HEK293 (cell line): ENCODE measurements around the gene FIG4.

Experiments
- CTCF ChIA-PET: fragments of 350-600 bp; formaldehyde crosslinking; extraction: SDS; loops from one replicate; lab custom pipeline; 2021; ENCODE audit warnings: antibody characterized with exemption; lab: Yijun Ruan, JAX
- POLR2A ChIA-PET: fragments of 300-600 bp; formaldehyde crosslinking; extraction: SDS; loops from one replicate; lab custom pipeline; 2020; ENCODE audit warnings: antibody characterized with exemption, inconsistent platforms; lab: Yijun Ruan, JAX
- H3K27ac ChIP-seq: fragments of 200-500 bp; sonication (Bioruptor generic); 2 replicates; pipeline ENCODE4 v1.5.1; 2014; ENCODE audit warnings: low read depth, low read length, control low read depth, inconsistent platforms; ENCODE audit errors: extremely low read depth
- H3K36me3 ChIP-seq, 2 experiments: fragments of 200-500 bp in 1 of 2; sonication (Bioruptor generic) in 1 of 2; 1 replicate in 1 of 2; 2 replicates in 1 of 2; pipeline ENCODE4 v1.5.1; 2014 to 2017; ENCODE audit warnings: inconsistent platforms in 2 of 2, low read length in 2 of 2; ENCODE audit not compliant: control insufficient read depth in 2 of 2, insufficient read depth in 1 of 2
- H3K4me1 ChIP-seq: fragments of 200-500 bp; sonication (Bioruptor generic); 2 replicates; pipeline ENCODE4 v1.5.1; 2014; ENCODE audit warnings: mild to moderate bottlenecking, low read length, inconsistent platforms; ENCODE audit not compliant: control insufficient read depth, insufficient read depth
- H3K4me3 ChIP-seq: 2 replicates; pipeline ENCODE4 v1.5.1; 2011; ENCODE audit warnings: low read depth, mild to moderate bottlenecking, control low read depth, low read length, moderate library complexity
- H3K9me3 ChIP-seq: fragments of 200-500 bp; sonication (Bioruptor generic); 2 replicates; pipeline ENCODE4 v1.5.1; 2014; ENCODE audit warnings: low read depth, low read length, inconsistent platforms; ENCODE audit not compliant: control insufficient read depth, insufficient read depth
- GLIS2 ChIP-seq: fragments of 450-650 bp; formaldehyde crosslinking; IDR thresholded peaks from 2 replicates; pipeline ENCODE4 v1.5.1; 2016; ENCODE audit warnings: missing biosample characterization, missing genetic modification characterization
- MEIS1 ChIP-seq: sonication (generic); formaldehyde crosslinking; IDR thresholded peaks from 2 replicates; pipeline ENCODE4 v1.8.1; 2022; ENCODE audit warnings: missing genetic modification reagents, mild to moderate bottlenecking, borderline replicate concordance
- MYNN ChIP-seq: fragments of 450-650 bp; formaldehyde crosslinking; IDR thresholded peaks from 2 replicates; pipeline ENCODE4 v1.5.1; 2016; ENCODE audit warnings: missing biosample characterization, missing genetic modification characterization, borderline replicate concordance
- MZF1 ChIP-seq: fragments of 450-650 bp; formaldehyde crosslinking; IDR thresholded peaks from 2 replicates; pipeline ENCODE4 v1.5.1; 2017; ENCODE audit warnings: missing biosample characterization, missing genetic modification characterization, borderline replicate concordance
- WT1 ChIP-seq: fragments of 450-650 bp; formaldehyde crosslinking; IDR thresholded peaks from 2 replicates; pipeline ENCODE4 v1.5.1; 2016; ENCODE audit warnings: missing biosample characterization, missing genetic modification characterization
- ZBTB48 ChIP-seq: fragments of 450-650 bp; formaldehyde crosslinking; IDR thresholded peaks from 2 replicates; pipeline ENCODE4 v1.5.1; 2016; ENCODE audit warnings: missing biosample characterization, missing genetic modification characterization
- ZFP3 ChIP-seq: fragments of 450-650 bp; formaldehyde crosslinking; IDR thresholded peaks from 2 replicates; pipeline ENCODE4 v1.5.1; 2016; ENCODE audit warnings: low read depth, missing biosample characterization, missing genetic modification characterization
- ZNF140 ChIP-seq: fragments of 450-650 bp; formaldehyde crosslinking; IDR thresholded peaks from 2 replicates; pipeline ENCODE4 v1.5.1; 2016; ENCODE audit warnings: missing biosample characterization, missing genetic modification characterization
- ZNF211 ChIP-seq: fragments of 450-650 bp; formaldehyde crosslinking; IDR thresholded peaks from 2 replicates; pipeline ENCODE4 v1.5.1; 2016; ENCODE audit warnings: low read depth, missing biosample characterization, missing genetic modification characterization
- ZNF311 ChIP-seq: fragments of 450-650 bp; formaldehyde crosslinking; IDR thresholded peaks from 2 replicates; pipeline ENCODE4 v1.5.1; 2017; ENCODE audit warnings: missing biosample characterization, missing genetic modification characterization, borderline replicate concordance
- ZNF501 ChIP-seq: fragments of 450-650 bp; formaldehyde crosslinking; IDR thresholded peaks from 2 replicates; pipeline ENCODE4 v1.5.1; 2016; ENCODE audit warnings: missing biosample characterization, missing genetic modification characterization
- ZNF544 ChIP-seq: fragments of 450-650 bp; formaldehyde crosslinking; IDR thresholded peaks from 2 replicates; pipeline ENCODE4 v1.5.0; 2017; ENCODE audit warnings: missing biosample characterization, missing genetic modification characterization
- ZNF623 ChIP-seq: fragments of 450-650 bp; formaldehyde crosslinking; IDR thresholded peaks from 2 replicates; pipeline ENCODE4 v1.5.1; 2016; ENCODE audit warnings: missing biosample characterization, missing genetic modification characterization
- ZNF707 ChIP-seq: fragments of 450-650 bp; formaldehyde crosslinking; IDR thresholded peaks from 2 replicates; pipeline ENCODE4 v1.5.1; 2016; ENCODE audit warnings: missing biosample characterization, missing genetic modification characterization
- ZSCAN30 ChIP-seq: fragments of 450-650 bp; IDR thresholded peaks from 2 replicates; pipeline ENCODE4 v1.5.1; 2018; ENCODE audit warnings: missing biosample characterization, mild to moderate bottlenecking, missing genetic modification characterization, moderate library complexity
- TF ChIP-seq, protein P1 (sequence below): fragments of 450-650 bp; formaldehyde crosslinking; IDR thresholded peaks from 2 replicates; pipeline ENCODE4 v1.5.1; 2016; ENCODE audit warnings: missing biosample characterization, missing genetic modification characterization
- TF ChIP-seq, protein P2 (sequence below): fragments of 450-650 bp; formaldehyde crosslinking; IDR thresholded peaks from 2 replicates; pipeline ENCODE4 v1.5.1; 2016; ENCODE audit warnings: missing biosample characterization, missing genetic modification characterization
- TF ChIP-seq, protein P3 (sequence below): fragments of 450-650 bp; formaldehyde crosslinking; IDR thresholded peaks from 2 replicates; pipeline ENCODE4 v1.5.1; 2016; ENCODE audit warnings: missing biosample characterization, missing genetic modification characterization
- TF ChIP-seq, protein P4 (sequence below): fragments of 450-650 bp; formaldehyde crosslinking; IDR thresholded peaks from 2 replicates; pipeline ENCODE4 v1.5.1; 2016; ENCODE audit warnings: missing biosample characterization, missing genetic modification characterization
- TF ChIP-seq, protein P5 (sequence below): fragments of 450-650 bp; formaldehyde crosslinking; IDR thresholded peaks from 2 replicates; pipeline ENCODE4 v1.5.1; 2016; ENCODE audit warnings: missing biosample characterization, missing genetic modification characterization
- TF ChIP-seq, protein P6 (sequence below): fragments of 450-650 bp; formaldehyde crosslinking; IDR thresholded peaks from 2 replicates; pipeline ENCODE4 v1.5.1; 2016; ENCODE audit warnings: missing biosample characterization, missing genetic modification characterization, borderline replicate concordance

The FIG4 gene

DNA sequence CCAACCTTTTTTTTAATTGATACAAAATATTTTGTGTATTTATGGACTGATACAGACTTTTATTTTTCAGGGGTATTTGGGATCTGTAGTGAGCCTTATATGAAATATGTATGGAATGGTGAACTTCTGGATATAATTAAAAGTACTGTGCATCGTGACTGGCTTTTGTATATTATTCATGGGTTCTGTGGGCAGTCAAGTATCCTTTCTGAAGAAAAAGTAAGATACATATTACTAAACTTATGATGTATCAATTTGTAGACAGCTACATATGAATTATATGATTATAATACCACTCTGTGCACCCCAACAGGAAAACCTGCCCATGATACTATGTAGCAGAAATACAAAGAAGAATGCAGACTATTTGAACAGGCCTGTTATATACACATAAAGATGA, 47.2 kb downstream of the FIG4 start:
- Histone ChIP-seq H3K27ac (no peak overlapping the region), H3K9me3 (no peaks in the 10 kb centered on the region), H3K36me3 (peaks cover 0 to 30% of the 10 kb centered on the region in 2 experiments; a peak in 1 of 3 replicates), H3K4me1 (no peaks in the 10 kb centered on the region), H3K4me3 (no peak overlapping the region)
- TF ChIP-seq, protein P1, sequence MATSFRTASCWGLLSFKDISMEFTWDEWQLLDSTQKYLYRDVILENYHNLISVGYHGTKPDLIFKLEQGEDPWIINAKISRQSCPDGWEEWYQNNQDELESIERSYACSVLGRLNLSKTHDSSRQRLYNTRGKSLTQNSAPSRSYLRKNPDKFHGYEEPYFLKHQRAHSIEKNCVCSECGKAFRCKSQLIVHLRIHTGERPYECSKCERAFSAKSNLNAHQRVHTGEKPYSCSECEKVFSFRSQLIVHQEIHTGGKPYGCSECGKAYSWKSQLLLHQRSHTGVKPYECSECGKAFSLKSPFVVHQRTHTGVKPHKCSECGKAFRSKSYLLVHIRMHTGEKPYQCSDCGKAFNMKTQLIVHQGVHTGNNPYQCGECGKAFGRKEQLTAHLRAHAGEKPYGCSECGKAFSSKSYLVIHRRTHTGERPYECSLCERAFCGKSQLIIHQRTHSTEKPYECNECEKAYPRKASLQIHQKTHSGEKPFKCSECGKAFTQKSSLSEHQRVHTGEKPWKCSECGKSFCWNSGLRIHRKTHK (tag by site-specific recombination): no peak
- TF ChIP-seq ZNF211 (tag by site-specific recombination) (no peak), ZNF707 (tag by site-specific recombination) (no peak), MYNN (tag by site-specific recombination) (no peak), ZNF544 (tag by site-specific recombination) (no peak), MEIS1 (no peak), WT1 (tag by site-specific recombination) (no peak), ZNF501 (tag by site-specific recombination) (no peak), ZNF623 (tag by site-specific recombination) (no peak), ZNF311 (tag by site-specific recombination) (no peak), MZF1 (no peak), ZFP3 (no peak), ZNF140 (tag by site-specific recombination) (no peak), ZSCAN30 (no peak)
- TF ChIP-seq, protein P2, sequence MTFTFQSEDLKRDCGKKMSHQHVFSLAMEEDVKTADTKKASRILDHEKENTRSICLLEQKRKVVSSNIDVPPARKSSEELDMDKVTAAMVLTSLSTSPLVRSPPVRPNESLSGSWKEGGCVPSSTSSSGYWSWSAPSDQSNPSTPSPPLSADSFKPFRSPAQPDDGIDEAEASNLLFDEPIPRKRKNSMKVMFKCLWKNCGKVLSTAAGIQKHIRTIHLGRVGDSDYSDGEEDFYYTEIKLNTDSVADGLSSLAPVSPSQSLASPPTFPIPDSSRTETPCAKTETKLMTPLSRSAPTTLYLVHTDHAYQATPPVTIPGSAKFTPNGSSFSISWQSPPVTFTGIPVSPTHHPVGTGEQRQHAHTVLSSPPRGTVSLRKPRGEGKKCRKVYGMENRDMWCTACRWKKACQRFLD: no peak
- TF ChIP-seq, protein P3, sequence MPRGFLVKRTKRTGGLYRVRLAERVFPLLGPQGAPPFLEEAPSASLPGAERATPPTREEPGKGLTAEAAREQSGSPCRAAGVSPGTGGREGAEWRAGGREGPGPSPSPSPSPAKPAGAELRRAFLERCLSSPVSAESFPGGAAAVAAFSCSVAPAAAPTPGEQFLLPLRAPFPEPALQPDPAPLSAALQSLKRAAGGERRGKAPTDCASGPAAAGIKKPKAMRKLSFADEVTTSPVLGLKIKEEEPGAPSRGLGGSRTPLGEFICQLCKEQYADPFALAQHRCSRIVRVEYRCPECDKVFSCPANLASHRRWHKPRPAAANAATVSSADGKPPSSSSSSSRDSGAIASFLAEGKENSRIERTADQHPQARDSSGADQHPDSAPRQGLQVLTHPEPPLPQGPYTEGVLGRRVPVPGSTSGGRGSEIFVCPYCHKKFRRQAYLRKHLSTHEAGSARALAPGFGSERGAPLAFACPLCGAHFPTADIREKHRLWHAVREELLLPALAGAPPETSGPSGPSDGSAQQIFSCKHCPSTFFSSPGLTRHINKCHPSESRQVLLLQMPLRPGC (tag by site-specific recombination): no peak
- TF ChIP-seq, protein P4, sequence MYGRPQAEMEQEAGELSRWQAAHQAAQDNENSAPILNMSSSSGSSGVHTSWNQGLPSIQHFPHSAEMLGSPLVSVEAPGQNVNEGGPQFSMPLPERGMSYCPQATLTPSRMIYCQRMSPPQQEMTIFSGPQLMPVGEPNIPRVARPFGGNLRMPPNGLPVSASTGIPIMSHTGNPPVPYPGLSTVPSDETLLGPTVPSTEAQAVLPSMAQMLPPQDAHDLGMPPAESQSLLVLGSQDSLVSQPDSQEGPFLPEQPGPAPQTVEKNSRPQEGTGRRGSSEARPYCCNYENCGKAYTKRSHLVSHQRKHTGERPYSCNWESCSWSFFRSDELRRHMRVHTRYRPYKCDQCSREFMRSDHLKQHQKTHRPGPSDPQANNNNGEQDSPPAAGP (tag by site-specific recombination): no peak
- TF ChIP-seq, protein P5, sequence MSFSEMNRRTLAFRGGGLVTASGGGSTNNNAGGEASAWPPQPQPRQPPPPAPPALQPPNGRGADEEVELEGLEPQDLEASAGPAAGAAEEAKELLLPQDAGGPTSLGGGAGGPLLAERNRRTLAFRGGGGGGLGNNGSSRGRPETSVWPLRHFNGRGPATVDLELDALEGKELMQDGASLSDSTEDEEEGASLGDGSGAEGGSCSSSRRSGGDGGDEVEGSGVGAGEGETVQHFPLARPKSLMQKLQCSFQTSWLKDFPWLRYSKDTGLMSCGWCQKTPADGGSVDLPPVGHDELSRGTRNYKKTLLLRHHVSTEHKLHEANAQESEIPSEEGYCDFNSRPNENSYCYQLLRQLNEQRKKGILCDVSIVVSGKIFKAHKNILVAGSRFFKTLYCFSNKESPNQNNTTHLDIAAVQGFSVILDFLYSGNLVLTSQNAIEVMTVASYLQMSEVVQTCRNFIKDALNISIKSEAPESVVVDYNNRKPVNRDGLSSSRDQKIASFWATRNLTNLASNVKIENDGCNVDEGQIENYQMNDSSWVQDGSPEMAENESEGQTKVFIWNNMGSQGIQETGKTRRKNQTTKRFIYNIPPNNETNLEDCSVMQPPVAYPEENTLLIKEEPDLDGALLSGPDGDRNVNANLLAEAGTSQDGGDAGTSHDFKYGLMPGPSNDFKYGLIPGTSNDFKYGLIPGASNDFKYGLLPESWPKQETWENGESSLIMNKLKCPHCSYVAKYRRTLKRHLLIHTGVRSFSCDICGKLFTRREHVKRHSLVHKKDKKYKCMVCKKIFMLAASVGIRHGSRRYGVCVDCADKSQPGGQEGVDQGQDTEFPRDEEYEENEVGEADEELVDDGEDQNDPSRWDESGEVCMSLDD (tag by site-specific recombination): no peak
- POLR2A ChIA-PET: no interaction called here
- CTCF ChIA-PET: interaction anchor here (0.7 kb wide), 1 partner anchor 47 kb away, joined by 4 read pairs; no protein-coding TSS in a partner anchor

DNA sequence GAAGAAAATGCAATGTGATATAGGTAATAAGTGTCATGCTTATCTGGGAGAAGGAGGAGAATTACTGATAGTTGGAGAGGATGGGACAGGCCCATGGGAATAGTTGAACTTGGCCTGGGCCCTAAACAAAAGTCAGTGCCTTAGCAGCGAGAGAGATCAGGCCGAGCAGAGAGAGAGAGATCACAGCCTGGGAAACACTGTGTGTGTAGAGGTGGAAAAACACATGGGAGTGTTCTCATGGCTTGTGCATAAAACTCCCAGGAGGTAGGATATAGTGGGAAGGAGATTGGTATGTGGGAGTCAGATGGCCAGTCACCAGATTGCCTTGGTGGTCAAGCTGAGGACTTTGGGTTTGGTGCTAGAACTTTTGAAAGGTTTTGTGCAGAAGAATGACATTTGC, 47.6 kb downstream of the FIG4 start:
- no peaks in the 10 kb centered on the region for H3K9me3 ChIP-seq
- H3K4me3 ChIP-seq: no peak overlapping the region
- peaks cover 0 to 33% of the 10 kb centered on the region in 2 experiments; a peak in 1 of 3 replicates for H3K36me3 ChIP-seq
- POLR2A ChIA-PET: no interaction called here
- CTCF ChIA-PET: no interaction called here
- no peak overlapping the region for H3K27ac ChIP-seq
- no peaks in the 10 kb centered on the region for H3K4me1 ChIP-seq
- TF ChIP-seq GLIS2 (tag by site-specific recombination): no peak
- TF ChIP-seq, protein P6, sequence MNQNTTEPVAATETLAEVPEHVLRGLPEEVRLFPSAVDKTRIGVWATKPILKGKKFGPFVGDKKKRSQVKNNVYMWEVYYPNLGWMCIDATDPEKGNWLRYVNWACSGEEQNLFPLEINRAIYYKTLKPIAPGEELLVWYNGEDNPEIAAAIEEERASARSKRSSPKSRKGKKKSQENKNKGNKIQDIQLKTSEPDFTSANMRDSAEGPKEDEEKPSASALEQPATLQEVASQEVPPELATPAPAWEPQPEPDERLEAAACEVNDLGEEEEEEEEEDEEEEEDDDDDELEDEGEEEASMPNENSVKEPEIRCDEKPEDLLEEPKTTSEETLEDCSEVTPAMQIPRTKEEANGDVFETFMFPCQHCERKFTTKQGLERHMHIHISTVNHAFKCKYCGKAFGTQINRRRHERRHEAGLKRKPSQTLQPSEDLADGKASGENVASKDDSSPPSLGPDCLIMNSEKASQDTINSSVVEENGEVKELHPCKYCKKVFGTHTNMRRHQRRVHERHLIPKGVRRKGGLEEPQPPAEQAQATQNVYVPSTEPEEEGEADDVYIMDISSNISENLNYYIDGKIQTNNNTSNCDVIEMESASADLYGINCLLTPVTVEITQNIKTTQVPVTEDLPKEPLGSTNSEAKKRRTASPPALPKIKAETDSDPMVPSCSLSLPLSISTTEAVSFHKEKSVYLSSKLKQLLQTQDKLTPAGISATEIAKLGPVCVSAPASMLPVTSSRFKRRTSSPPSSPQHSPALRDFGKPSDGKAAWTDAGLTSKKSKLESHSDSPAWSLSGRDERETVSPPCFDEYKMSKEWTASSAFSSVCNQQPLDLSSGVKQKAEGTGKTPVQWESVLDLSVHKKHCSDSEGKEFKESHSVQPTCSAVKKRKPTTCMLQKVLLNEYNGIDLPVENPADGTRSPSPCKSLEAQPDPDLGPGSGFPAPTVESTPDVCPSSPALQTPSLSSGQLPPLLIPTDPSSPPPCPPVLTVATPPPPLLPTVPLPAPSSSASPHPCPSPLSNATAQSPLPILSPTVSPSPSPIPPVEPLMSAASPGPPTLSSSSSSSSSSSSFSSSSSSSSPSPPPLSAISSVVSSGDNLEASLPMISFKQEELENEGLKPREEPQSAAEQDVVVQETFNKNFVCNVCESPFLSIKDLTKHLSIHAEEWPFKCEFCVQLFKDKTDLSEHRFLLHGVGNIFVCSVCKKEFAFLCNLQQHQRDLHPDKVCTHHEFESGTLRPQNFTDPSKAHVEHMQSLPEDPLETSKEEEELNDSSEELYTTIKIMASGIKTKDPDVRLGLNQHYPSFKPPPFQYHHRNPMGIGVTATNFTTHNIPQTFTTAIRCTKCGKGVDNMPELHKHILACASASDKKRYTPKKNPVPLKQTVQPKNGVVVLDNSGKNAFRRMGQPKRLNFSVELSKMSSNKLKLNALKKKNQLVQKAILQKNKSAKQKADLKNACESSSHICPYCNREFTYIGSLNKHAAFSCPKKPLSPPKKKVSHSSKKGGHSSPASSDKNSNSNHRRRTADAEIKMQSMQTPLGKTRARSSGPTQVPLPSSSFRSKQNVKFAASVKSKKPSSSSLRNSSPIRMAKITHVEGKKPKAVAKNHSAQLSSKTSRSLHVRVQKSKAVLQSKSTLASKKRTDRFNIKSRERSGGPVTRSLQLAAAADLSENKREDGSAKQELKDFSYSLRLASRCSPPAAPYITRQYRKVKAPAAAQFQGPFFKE: no peak
- no peak for TF ChIP-seq ZBTB48 (tag by site-specific recombination)
